COLO668 (cell line): ENCODE data around the gene SLC35F4.
"Not testable (repeated sequence)": the region's sequence is repeated elsewhere in the genome, so short reads cannot be mapped to it uniquely, and the experiment has no call there.

Experiments
- DNase-seq: peaks from one replicate; lab custom pipeline; 2025; ENCODE audit not compliant: unreplicated experiment; lab: John Stamatoyannopoulos, UW

The SLC35F4 gene

DNA sequence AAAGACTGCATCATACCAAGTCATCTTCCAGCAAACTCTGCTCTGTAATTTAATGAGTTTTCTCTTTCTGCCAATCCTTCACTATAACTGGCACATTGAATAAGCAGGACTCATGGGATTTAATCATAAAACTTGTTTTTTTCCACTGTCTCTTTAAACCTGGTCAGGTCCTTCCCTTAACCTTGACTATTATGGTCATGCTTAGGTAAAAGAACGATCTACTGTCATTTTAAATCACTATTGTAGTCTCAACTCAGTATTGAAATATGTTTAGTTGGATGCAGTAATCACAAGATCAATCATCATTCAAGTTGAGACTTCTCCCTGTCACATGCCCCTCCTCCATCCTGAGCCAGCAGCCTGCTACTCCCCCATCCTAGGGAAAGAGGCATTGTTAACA, 56.1 kb downstream of the SLC35F4 start:
- no peak for DNase-seq

GRCh38 chr14:57797160-57797559, 68.7 kb downstream of the SLC35F4 start:
- no peak for DNase-seq

DNA sequence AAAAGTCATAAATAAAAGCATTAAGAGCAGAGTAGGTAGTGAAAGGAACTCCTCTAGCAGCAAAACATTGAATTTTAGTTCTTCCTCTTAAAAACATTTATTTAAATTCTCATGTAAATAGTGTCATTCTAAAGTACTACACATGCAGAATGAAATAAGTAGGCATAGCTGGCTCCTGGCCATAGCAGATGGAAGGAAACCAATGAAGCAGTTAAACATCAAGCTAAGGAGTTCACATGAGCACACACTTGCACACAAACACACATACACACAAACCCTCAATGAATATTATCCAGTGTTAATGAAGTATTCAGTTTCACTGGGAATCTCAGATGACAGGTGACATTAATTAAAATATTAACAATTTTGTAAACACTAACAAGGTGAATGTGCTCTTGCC, 69.3 kb downstream of the SLC35F4 start:
- DNase-seq: no peak

- no peak for DNase-seq
Measured at GRCh38 chr14:57785058-57785457, 80.8 kb downstream of the SLC35F4 start.

DNA sequence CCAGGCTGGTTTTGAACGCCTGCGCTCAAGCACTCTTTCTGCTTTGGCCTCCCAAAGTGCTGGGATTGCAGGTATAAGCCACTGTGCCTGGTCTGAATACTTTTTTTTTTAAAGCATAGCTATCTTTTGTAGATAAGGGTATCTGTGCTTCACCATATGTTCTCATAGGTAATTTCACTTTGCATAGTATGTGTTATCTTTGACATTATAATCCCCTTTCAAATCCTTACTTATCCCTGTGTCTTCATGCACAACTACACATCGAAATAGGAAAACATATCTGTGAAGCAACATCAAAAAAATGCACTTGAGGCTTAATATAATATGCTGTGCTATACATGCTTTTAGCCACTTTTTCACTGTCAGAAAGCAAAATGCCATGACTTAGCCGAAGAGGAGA, 94.1 kb downstream of the SLC35F4 start:
- DNase-seq: no peak

DNA sequence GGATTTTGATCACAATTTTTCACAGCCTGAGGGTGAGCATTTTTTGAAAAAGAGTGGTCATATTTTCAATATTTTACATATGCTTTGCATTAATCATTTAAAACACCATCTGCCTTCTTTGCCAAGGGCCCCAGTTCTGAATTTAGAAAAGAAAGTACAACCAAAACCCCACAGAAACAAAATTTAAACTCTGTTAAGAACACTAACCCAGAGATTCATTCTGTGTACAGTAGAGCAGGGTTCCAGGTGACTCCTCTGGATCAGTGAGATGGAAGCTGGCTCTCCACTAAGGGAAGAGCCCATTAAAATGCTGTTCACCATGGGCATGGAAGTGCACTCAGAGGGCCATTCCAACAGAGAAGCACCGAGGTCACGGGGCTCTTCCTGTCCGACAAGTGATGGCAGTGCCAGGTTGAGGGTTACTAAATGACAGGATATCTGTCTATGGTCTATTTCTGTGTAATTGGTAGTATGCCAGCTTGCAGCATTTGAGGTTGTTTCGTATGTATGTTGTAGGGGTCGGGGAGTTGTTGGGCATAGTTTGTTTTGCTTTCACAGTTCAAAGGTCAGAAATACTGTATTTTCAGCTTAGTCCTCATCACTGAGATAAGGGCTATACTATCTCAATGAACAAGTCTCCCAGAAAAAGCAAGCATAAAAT, 95.9 kb downstream of the SLC35F4 start:
- no peak for DNase-seq

- DNase-seq: no peak
Measured at GRCh38 chr14:57761800-57762199, 104.1 kb downstream of the SLC35F4 start.

- DNase-seq: no peak
Measured at GRCh38 chr14:57760896-57761295, 105.0 kb downstream of the SLC35F4 start.

- peak; percentile 14 for DNase-seq
Measured at GRCh38 chr14:57755018-57755521, 110.8 kb downstream of the SLC35F4 start.

DNA sequence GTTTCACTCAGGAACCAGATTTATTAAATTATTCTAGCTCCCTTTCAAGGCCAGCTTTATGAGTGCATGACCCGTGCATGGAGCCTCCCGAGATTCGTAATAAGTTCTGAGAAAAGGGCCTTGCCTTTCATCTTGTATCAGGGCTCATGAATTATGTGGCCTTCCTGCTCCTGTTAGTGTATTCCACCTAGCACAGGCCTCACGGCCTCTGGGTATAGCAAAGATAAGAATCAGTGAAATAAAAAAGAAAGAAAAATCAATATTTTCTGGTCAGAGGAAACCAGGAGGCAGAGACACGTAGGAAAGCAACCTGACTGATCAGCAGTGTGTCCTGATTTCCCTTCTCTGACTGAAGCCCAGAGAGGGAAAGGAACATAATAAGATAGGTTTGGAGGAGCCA, 111.4 kb downstream of the SLC35F4 start:
- no peak for DNase-seq

- DNase-seq: no peak
Measured at GRCh38 chr14:57753821-57754220, 112.1 kb downstream of the SLC35F4 start.

- not testable (repeated sequence) for DNase-seq
Measured at GRCh38 chr14:57752142-57752695, 113.7 kb downstream of the SLC35F4 start.

DNA sequence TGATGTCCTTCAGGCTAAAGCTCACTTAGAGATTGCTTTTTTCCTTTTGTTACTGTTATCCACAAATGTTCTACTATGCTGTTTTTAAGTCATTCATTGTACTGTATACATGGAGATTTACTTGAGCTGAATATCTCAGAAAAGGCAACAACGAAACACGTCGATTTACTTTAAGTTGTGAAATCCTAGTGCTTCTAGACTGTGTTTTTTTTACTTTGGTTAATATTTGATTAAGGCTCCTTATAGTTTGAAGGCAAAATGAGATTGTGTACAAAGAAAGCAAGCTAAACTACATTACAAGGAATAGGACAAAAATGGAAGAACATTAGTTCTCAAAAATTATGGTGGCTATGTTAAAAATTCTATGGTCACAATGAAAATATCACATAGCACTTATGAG, 114.5 kb downstream of the SLC35F4 start:
- DNase-seq: no peak

- DNase-seq: no peak
Measured at GRCh38 chr14:57749267-57749666, 116.6 kb downstream of the SLC35F4 start.

- no peak for DNase-seq
Measured at GRCh38 chr14:57748279-57748678, 117.6 kb downstream of the SLC35F4 start.

DNA sequence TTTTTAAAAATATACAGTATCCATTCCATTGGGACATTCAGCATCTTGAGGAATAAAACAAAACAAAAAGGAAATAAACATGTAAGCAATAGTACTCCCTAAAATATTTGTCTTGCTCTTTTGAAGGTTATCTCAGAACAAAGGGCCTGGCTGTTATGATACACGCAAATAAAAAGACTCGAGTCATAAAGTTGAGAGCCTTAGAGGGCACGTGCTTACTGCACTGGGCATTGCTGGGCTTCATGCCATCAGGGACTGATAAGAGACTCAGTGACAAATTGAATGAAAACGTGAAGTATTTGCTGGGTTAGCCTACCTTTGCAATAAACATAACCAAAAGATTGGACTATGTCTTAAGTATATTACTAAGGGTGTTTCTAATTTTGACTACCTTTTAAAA, 118.9 kb downstream of the SLC35F4 start:
- DNase-seq: no peak

- DNase-seq: no peak
Measured at GRCh38 chr14:57746563-57746962, 119.3 kb downstream of the SLC35F4 start.

DNA sequence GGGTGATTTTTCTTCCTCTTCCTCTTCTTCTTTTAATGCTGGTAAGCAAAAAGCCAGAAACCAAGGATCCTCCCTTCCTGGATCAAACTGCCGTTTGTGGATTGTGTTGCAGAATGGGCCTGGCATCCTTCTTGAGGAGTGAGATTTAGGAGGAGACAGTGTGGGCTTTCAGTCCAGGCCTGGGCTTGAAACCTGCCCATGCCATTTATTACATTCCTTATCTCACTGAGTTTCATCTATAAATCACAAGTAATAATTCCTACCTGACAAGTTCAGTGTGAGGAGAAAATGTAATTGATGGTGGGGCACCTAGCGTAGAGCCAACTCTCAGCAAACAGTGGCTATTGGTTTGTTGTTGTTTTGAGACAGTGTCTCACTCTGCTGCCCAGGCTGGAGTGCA, 126.4 kb downstream of the SLC35F4 start:
- DNase-seq: no peak

GRCh38 chr14:57737598-57737997, 128.3 kb downstream of the SLC35F4 start:
- DNase-seq: no peak

DNA sequence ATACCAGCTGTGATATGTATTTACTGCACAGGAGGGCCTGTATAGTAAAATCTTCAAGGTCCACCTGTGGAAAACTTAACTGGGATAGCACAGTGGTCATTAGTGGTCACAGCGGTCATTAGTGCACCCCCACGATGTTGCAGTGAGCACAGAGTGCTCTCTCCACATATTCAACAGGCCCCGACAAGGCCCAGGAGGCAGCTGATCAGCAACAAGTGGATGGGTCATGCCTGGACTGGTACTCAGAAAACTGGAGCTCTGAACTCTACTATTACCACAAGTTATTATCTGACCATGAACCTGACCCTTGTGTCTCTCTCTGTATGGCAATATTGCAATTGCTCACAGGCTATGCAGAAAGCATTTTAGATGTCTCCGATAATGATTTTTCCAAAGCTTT, 129.5 kb downstream of the SLC35F4 start:
- DNase-seq: no peak

DNA sequence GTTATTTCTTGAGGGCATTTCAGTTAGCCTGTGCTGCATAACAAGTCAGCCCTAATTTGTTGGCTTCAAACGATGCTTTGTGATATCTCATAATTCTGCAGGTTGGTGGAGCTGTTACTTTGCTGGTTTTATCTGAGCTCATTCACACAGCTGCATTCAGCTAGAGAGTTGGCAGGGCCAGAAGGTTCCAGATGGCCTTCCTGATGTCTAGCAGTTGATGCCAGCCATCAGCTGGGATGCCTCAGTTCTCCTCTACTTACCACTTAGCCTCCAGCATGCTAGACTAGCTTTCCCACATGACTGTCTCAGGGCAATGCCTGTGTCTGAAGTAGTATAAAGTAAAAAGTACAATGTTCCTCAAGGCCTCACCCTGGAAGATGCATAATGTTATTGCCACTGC, 130.6 kb downstream of the SLC35F4 start:
- no peak for DNase-seq

DNA sequence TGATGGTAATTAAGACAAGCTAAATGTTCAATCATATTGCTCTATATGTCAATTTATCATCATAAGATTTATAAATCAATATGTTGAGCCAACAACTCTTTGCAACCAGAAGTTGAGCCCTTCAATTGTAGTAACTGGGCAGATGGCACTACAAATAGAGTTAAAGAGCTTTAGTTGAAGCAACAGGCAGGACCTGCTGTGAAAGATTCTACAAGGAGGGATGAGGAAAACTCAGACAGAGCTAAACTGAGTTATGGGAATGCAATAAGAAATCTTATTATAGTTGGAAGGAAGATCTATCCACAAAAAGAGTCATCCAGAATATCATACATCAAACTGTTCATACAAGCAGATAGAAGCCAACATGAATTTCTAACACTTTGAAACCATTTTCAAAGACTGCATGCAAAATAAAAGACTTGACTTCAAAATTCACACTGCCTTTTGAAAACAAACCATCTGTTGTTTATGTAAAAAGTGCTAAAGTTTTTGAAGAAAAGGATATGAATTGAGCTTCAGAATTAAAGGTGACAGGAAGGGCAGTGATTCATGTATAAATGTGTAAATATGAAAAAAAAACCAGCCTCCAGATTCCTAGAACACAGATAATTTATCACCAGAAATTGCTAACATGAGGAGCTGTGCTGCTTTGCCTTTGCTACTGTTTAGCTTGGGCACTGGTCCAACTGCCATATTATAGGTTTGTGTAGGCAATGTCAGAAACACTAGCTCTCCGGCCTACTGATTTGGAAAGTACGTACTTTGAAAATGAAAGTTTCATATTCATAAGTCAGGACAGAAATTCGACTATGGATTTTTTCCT, 133.2 kb downstream of the SLC35F4 start:
- no peak for DNase-seq
